Measurements from ENCODE around the gene CENPQ. TPM values are rescaled to one million over a fixed set of nuclear protein-coding genes. Genes with fewer than 3 reads are reported as not detected.

CENPQ gene
- total and polyA plus RNA-seq, 2 experiments from 2014 or later, result 20.2 to 41.5 TPM

- TF ChIP-seq CREB1 (CRISPR knock-in tag; IDR thresholded peaks at IDR 0.05; ENCODE audit: low read depth), result no peak
- TF ChIP-seq NANOG (IDR thresholded peaks at IDR 0.05; ENCODE audit: borderline replicate concordance), result no peak
These were observed 78.8 kb downstream of the CENPQ start (continued) for GRCh38 chr6:49541936-49542335.

Other genes starting within 250 kb of the CENPQ start
- 9.4 and 12.4 TPM in 2 replicates for gene MMUT, start 117 bp upstream of the CENPQ start, total RNA-seq (2014; rRNA removed; shearing (Covaris generic))
- gene MMUT, start 117 bp upstream of the CENPQ start, polyA plus RNA-seq (2016; fragmentation: Nextera tagmentation; extraction: Ambion mirVana), result 8.7 and 9.1 TPM in 2 replicates
- gene GLYATL3, start 36.6 kb downstream of the CENPQ start, total RNA-seq (2014; rRNA removed; shearing (Covaris generic)), result not detected in 2 replicates
- not detected in 2 replicates for gene GLYATL3, start 36.6 kb downstream of the CENPQ start, polyA plus RNA-seq (2016; fragmentation: Nextera tagmentation; extraction: Ambion mirVana)
- gene C6orf141, start 87.3 kb downstream of the CENPQ start, total RNA-seq (2014; rRNA removed; shearing (Covaris generic)), result 4.0 and 5.2 TPM in 2 replicates
- 6.4 and 7.2 TPM in 2 replicates for gene C6orf141, start 87.3 kb downstream of the CENPQ start, polyA plus RNA-seq (2016; fragmentation: Nextera tagmentation; extraction: Ambion mirVana)
- gene RHAG, start 173.5 kb downstream of the CENPQ start, total RNA-seq (2014; rRNA removed; shearing (Covaris generic)), result not detected in 2 replicates
- gene RHAG, start 173.5 kb downstream of the CENPQ start, polyA plus RNA-seq (2016; fragmentation: Nextera tagmentation; extraction: Ambion mirVana), result not detected in 2 replicates